GM12875 (cell line): ENCODE measurements around the gene CPVL.

ENCODE experiments used
- H3K4me3 ChIP-seq: one replicate; pipeline ENCODE4 v1.5.1; 2011; ENCODE audit warnings: low read depth, low read length, control low read depth
- TF ChIP-seq, protein P1 (sequence below): IDR thresholded peaks from 2 replicates; pipeline ENCODE4 v1.5.1; 2011; ENCODE audit warnings: low read depth, mild to moderate bottlenecking, control low read depth, inconsistent platforms, low read length, moderate library complexity, borderline replicate concordance; ENCODE audit not compliant: insufficient read depth

Gene CPVL

DNA sequence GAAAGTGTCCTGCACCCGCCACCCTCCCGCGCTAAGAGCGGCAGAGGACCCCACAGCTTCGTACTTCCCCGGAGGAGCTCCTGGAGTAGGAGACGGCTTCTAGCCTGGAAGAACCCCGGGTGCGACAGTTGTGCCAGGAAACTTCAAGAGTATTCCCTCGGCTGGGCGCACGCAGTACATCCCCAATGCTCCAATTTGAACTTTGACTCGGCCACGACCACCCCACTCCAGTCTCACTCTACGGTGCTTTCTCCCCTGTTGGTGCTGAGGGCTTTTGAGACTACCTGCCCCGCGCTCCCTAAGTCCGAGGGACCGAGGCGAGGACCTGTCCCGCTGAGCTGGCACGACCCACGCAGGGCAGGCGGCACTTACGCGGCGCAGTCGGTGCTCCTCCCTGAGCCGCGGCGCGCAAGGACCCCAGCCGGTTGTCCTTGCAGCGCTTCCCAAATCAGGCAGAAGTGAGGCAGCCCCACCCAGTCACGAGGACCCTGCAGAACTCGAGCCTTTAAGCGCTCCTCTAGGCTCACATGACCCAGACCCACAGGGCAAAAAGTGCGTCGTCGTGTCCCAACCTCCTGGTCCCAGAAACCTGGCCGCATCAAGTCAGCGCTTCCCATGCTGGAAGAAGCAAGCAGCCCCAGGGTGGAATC lies at the start of gene CPVL:
Gene CPVL, minus strand, starts transcription at position 481 of the 650 bp plus-strand sequence. CDS start 25,476 bp downstream, outside the sequence.
- TF ChIP-seq, protein P1, sequence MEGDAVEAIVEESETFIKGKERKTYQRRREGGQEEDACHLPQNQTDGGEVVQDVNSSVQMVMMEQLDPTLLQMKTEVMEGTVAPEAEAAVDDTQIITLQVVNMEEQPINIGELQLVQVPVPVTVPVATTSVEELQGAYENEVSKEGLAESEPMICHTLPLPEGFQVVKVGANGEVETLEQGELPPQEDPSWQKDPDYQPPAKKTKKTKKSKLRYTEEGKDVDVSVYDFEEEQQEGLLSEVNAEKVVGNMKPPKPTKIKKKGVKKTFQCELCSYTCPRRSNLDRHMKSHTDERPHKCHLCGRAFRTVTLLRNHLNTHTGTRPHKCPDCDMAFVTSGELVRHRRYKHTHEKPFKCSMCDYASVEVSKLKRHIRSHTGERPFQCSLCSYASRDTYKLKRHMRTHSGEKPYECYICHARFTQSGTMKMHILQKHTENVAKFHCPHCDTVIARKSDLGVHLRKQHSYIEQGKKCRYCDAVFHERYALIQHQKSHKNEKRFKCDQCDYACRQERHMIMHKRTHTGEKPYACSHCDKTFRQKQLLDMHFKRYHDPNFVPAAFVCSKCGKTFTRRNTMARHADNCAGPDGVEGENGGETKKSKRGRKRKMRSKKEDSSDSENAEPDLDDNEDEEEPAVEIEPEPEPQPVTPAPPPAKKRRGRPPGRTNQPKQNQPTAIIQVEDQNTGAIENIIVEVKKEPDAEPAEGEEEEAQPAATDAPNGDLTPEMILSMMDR = no peak
- no peak within 1 kb of the TSS for H3K4me3 ChIP-seq

DNA sequence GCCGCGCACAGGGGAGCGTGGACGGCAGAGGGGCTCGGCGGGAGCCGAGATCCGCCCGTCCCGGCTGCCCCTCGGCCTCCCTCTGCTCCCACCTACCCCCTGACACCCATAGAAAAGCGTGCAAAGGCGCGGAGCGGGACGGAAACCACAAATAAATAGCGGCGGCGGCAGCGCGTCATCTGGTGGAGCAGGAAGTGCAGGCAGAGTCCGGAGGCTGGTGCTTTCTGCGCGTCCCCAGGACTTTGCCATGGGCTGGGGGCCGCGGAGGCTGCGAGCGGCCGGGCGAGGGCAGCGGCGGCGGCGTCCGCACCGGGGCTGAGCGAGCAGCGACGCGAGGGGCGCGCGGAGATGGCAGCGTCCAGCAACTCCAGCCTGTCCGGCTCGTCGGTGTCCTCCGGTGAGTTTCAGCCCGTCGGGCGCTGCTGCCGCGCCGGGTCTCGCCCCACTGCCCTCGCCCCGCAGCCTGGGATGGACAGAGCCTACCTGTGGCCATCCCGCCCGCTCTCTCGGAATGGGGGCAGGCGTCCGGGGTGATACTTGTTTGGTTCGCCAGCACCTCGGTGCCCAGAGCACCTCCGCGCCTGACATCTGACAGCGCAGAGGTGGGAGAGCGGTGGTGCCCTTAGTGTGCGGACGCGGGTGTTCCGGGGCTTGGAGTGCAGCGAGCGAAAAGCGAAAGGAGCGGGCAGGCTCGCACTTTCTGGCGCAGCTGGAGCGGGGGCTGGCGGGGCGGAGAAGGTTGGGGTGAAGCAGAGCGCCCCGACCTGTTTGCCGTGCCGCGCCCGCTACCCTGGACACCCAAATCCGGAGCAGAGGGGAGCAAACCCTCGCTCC lies 48.5 kb upstream of the CPVL start, which contains the start of gene CHN2:
Gene CHN2, plus strand, starts transcription at position 182 of the 834 bp plus-strand sequence.
- no peak within 1 kb of the TSS for H3K4me3 ChIP-seq
- TF ChIP-seq, protein P1 = no peak

DNA sequence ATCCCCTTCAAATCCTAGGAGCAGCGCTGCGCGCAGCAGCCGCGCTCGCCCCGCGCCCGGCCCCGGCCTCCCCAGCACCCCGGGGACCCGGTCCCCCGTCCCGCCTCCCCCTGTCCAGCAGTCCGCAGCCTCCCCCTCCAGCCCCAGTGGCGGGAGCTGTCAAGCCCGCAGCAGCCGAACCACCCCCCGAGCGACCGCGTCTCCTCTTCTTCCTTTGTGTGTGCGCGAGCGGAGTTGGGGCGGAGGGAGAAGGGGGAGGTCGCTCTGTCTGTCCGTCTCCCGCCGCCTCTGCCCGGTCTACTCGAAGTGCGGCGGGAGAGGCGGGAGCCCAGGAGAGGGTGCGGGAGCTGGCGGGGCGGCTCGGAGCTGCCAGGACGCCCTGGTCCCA lies 47.9 kb upstream of the CPVL start:
- no peak overlapping the region for H3K4me3 ChIP-seq
- TF ChIP-seq, protein P1 = no peak

DNA sequence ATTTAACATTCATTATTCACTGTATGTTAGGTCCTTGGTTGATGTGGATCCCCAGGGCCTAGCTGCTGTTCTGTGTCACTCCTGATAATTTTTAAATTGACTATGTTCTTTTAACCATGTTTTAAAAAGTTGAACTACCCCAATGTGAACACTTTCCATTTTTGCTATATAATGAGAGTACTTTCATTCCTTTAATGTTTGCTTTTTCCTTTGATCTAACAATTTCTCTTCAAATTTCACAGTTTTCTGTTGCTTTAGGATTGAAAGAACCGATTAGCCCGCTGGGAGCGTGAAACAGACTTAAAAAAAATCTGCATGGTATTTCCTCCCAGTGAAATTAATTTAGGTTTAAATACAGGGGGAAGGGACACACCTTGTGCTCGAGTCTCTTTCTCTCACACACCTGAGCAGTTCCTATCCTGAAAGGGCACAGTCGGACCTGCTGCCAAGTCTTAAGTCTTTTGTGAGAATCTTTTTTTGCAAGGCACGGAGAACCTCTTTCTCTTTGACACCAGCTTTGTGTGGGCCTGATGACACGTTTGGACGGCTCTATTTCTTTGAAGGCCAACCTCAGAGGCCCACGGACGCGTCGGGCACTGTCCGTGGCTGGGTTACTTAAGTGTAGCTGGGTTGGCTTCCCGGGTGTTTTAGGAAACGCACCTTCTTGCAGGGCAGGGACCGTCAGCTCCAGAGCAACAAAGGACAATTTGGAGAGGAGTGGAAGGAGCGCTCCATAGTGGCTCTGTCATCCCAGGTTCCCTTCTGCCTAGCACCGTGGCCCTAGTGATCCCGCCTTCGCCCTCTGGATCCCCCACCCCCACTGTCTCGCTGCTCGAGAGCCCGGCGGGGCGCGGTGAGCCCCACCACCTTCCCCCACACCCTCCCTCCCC lies 47.2 kb upstream of the CPVL start:
- H3K4me3 ChIP-seq = no peak overlapping the region
- TF ChIP-seq, protein P1 = no peak

DNA sequence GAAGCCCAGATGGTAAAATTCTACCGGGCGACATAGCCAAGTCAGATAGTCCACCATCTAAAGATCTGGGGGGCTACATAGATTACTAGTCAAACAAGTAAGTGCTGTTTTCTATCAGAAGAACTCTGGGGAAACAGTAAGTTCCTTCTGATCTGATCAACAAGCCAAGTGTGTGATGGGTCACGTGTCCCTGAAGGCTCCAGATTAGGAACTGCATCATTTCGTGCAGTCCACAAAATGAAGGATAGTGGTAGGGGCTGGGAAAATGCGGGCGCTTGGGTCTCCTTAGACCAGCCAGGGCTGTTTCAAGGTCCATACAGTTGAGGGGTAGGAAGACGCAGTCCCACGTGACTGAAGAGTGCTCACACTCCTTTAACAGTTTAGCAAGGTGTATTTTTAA lies 46.5 kb upstream of the CPVL start:
- TF ChIP-seq, protein P1 = no peak
- H3K4me3 ChIP-seq = no peak overlapping the region

DNA sequence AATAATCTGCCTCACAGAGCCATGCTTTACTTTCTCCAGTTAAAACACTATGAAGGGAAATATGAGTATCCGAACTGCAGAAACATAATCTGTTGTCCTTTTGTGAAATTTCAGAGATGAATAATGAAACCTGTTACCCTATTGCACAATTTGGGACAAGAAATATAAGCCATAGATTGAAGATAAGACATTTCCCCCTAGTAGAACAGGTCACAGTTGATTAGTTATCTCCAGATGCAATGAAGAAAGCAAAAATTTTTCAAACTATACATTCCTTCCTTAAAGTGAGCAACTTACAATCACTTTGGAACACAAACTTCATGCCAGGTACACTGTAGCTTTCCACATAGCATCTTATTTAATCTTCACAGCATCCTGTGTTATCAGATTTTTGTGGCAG lies 46.0 kb upstream of the CPVL start:
- TF ChIP-seq, protein P1 = no peak
- H3K4me3 ChIP-seq = no peak overlapping the region
